ENCODE results near the gene GPS2.

Gene GPS2

GRCh38 chr17:7328009-7328408, 12.8 kb upstream of the GPS2 start:
- ChIA-PET POLR2A (interaction anchor here (1.4 kb wide), 1 partner anchor 15 kb away, joined by 4 read pairs; no protein-coding TSS in a partner anchor), CTCF (interaction anchor here (0.6 to 3.7 kb wide), 7 partner anchors 8 to 233 kb away, joined by 3 to 20 read pairs (median 3); partner anchors contain the start of genes ACAP1 and SENP3)
- TF ChIP-seq CTCF (IDR thresholded peaks at IDR 0.05; ENCODE audit: insufficient read depth, low read length, missing control alignments) = no peak
- DNase-seq (ENCODE audit: low read depth, low spot score) = no peak
- peak overlapping the region; percentile 96 for H3K4me3 ChIP-seq (ENCODE audit: low read depth, low read length)

GRCh38 chr17:7327501-7327900, 12.3 kb upstream of the GPS2 start:
- no peak overlapping the region for H3K4me3 ChIP-seq (ENCODE audit: low read depth, low read length)
- POLR2A ChIA-PET = interaction anchor here (1.4 kb wide), 1 partner anchor 14 kb away, joined by 4 read pairs; no protein-coding TSS in a partner anchor
- CTCF ChIA-PET = interaction anchor here (1.0 to 4.9 kb wide), 5 partner anchors 9 to 233 kb away, joined by 3 to 39 read pairs (median 20); partner anchors contain the start of genes ACAP1, GPS2 and SENP3
- DNase-seq (ENCODE audit: low read depth, low spot score) = no peak
- TF ChIP-seq CTCF (IDR thresholded peaks at IDR 0.05; ENCODE audit: insufficient read depth, low read length, missing control alignments) = no peak

- no peak overlapping the region for H3K4me3 ChIP-seq (ENCODE audit: low read depth, low read length)
- no peak for TF ChIP-seq CTCF (IDR thresholded peaks at IDR 0.05; ENCODE audit: insufficient read depth, low read length, missing control alignments)
- ChIA-PET CTCF (interaction anchor here (1.0 to 4.9 kb wide), 6 partner anchors 9 to 234 kb away, joined by 3 to 39 read pairs (median 19); partner anchors contain the start of genes ACAP1, GPS2 and SENP3), POLR2A (no interaction called here)
- DNase-seq (ENCODE audit: low read depth, low spot score) = no peak
Measured at GRCh38 chr17:7327056-7327455, 11.9 kb upstream of the GPS2 start.

- no peak for DNase-seq (ENCODE audit: low read depth, low spot score)
- CTCF ChIA-PET = interaction anchor here (1.3 to 4.9 kb wide), 6 partner anchors 10 to 263 kb away, joined by 3 to 39 read pairs (median 19); partner anchors contain the start of genes ACAP1, GPS2 and SENP3
- no peak overlapping the region for H3K4me3 ChIP-seq (ENCODE audit: low read depth, low read length)
- POLR2A ChIA-PET = no interaction called here
- no peak for TF ChIP-seq CTCF (IDR thresholded peaks at IDR 0.05; ENCODE audit: insufficient read depth, low read length, missing control alignments)
Measured at GRCh38 chr17:7326186-7326585, 11.0 kb upstream of the GPS2 start.

- no peak for DNase-seq (ENCODE audit: low read depth, low spot score)
- CTCF ChIA-PET = interaction anchor here (0.6 to 4.9 kb wide), 15 partner anchors 9 to 362 kb away, joined by 3 to 39 read pairs (median 4); partner anchors contain the start of genes ACAP1, GPS2, SENP3 and SLC16A13
- POLR2A ChIA-PET = interaction anchor here (1.1 kb wide), 1 partner anchor 250 kb away, joined by 3 read pairs; no protein-coding TSS in a partner anchor
- TF ChIP-seq CTCF (IDR thresholded peaks at IDR 0.05; ENCODE audit: insufficient read depth, low read length, missing control alignments) = no peak
- no peak overlapping the region for H3K4me3 ChIP-seq (ENCODE audit: low read depth, low read length)
Measured at GRCh38 chr17:7325031-7325528, 9.9 kb upstream of the GPS2 start.

GRCh38 chr17:7324438-7324779, 9.2 kb upstream of the GPS2 start:
- POLR2A ChIA-PET = interaction anchor here (1.1 kb wide), 1 partner anchor 251 kb away, joined by 3 read pairs; no protein-coding TSS in a partner anchor

More at GRCh38 chr17:7324438-7324779, 9.2 kb upstream of the GPS2 start:
- DNase-seq (ENCODE audit: low read depth, low spot score) = no peak
- CTCF ChIA-PET = interaction anchor here (0.6 to 4.9 kb wide), 15 partner anchors 9 to 362 kb away, joined by 3 to 39 read pairs (median 4); partner anchors contain the start of genes ACAP1, GPS2, SENP3 and SLC16A13
- H3K4me3 ChIP-seq (ENCODE audit: low read depth, low read length) = no peak overlapping the region
- no peak for TF ChIP-seq CTCF (IDR thresholded peaks at IDR 0.05; ENCODE audit: insufficient read depth, low read length, missing control alignments)
